HG03442 (cell line): ENCODE results near the gene MYRFL.

Experiments
- ATAC-seq: cut with Tn5 transposase; IDR thresholded peaks from one replicate; pipeline ENCODE4 v1.9.1; 2021; ENCODE audit warnings: mild to moderate bottlenecking, moderate library complexity; ENCODE audit not compliant: unreplicated experiment

The MYRFL gene

GRCh38 chr12:69929125-69929524 is 104.1 kb downstream of the MYRFL start:
- ATAC-seq: no peak

- no peak for ATAC-seq
Measured at GRCh38 chr12:69929531-69929930, 104.5 kb downstream of the MYRFL start.

- ATAC-seq: no peak
Measured at GRCh38 chr12:69931569-69931968, 106.5 kb downstream of the MYRFL start.

- no peak for ATAC-seq
Measured at GRCh38 chr12:69932154-69932553, 107.1 kb downstream of the MYRFL start.

GRCh38 chr12:69932676-69933552 is 107.9 kb downstream of the MYRFL start:
- ATAC-seq: peak; percentile 66

- ATAC-seq: no peak
Measured at GRCh38 chr12:69934011-69934410, 109.0 kb downstream of the MYRFL start.

GRCh38 chr12:69935651-69936100 is 110.6 kb downstream of the MYRFL start:
- no peak for ATAC-seq

- ATAC-seq: no peak
Measured at GRCh38 chr12:69936214-69936731, 111.2 kb downstream of the MYRFL start.

- ATAC-seq: no peak
Measured at GRCh38 chr12:69936766-69937165, 111.7 kb downstream of the MYRFL start.

- ATAC-seq: no peak
Measured at GRCh38 chr12:69947123-69947522, 122.1 kb downstream of the MYRFL start.

GRCh38 chr12:69947897-69948296 is 122.9 kb downstream of the MYRFL start:
- ATAC-seq: no peak

- ATAC-seq: no peak
Measured at GRCh38 chr12:69948851-69949250, 123.8 kb downstream of the MYRFL start.

GRCh38 chr12:69949311-69950002 is 124.4 kb downstream of the MYRFL start:
- no peak for ATAC-seq

- ATAC-seq: no peak
Measured at GRCh38 chr12:69951108-69951507, 126.1 kb downstream of the MYRFL start.

- ATAC-seq: no peak
Measured at GRCh38 chr12:69952890-69953289, 127.9 kb downstream of the MYRFL start.

- ATAC-seq: no peak
Measured at GRCh38 chr12:69961246-69961645, 136.2 kb downstream of the MYRFL start.

GRCh38 chr12:69966409-69966808 is 141.4 kb downstream of the MYRFL start:
- ATAC-seq: no peak

- ATAC-seq: no peak
Measured at GRCh38 chr12:69966839-69967238, 141.8 kb downstream of the MYRFL start.

- ATAC-seq: no peak
Measured at GRCh38 chr12:69969011-69969410, 144.0 kb downstream of the MYRFL start.

GRCh38 chr12:69972136-69972535 is 147.1 kb downstream of the MYRFL start:
- ATAC-seq: no peak

- no peak for ATAC-seq
Measured at GRCh38 chr12:69978020-69978419, 153.0 kb downstream of the MYRFL start.
